GM23338 (cell line): ENCODE data around the gene AGA. TPM values are rescaled to one million over a fixed set of nuclear protein-coding genes. Genes with fewer than 3 reads are reported as not detected.

ENCODE experiments used
- ATAC-seq: fragments of 200-7000 bp; cut with Tn5 transposase; 3 replicates; pipeline ENCODE4 v1.9.1; 2020
- DNase-seq: peaks from one replicate; pipeline ENCODE4 v3.0.0-alpha.2; 2015; ENCODE audit warnings: low spot score
- H2AFZ ChIP-seq: fragments of 200-600 bp; sonication (generic); 2 replicates; pipeline ENCODE4 v1.8.0; 2016; ENCODE audit warnings: antibody characterized with exemption, mild to moderate bottlenecking, moderate library complexity
- H3F3A ChIP-seq: fragments of 200-600 bp; sonication (generic); replicated peaks from 2 replicates; pipeline ENCODE4 v1.8.0; 2017; ENCODE audit warnings: antibody characterized with exemption, mixed run types, low read depth
- H3K27ac ChIP-seq: fragments of 200-600 bp; sonication (generic); 2 replicates; pipeline ENCODE4 v1.6.1; 2016; ENCODE audit warnings: low read depth
- H3K27me3 ChIP-seq: fragments of 200-600 bp; sonication (generic); 2 replicates; pipeline ENCODE4 v1.8.0; 2016; ENCODE audit warnings: mild to moderate bottlenecking, mixed run types, moderate library complexity; ENCODE audit not compliant: insufficient read depth
- H3K36me3 ChIP-seq: fragments of 200-600 bp; sonication (generic); 2 replicates; pipeline ENCODE4 v1.8.0; 2016; ENCODE audit warnings: mild to moderate bottlenecking; ENCODE audit not compliant: insufficient read depth
- H3K4me1 ChIP-seq: fragments of 200-600 bp; sonication (generic); 2 replicates; pipeline ENCODE4 v1.8.0; 2016; ENCODE audit warnings: mild to moderate bottlenecking, moderate library complexity; ENCODE audit not compliant: insufficient read depth
- H3K4me2 ChIP-seq: fragments of 200-600 bp; sonication (generic); 2 replicates; pipeline ENCODE4 v1.7.1; 2017; ENCODE audit warnings: mixed run types
- H3K4me3 ChIP-seq: fragments of 200-600 bp; sonication (generic); 2 replicates; pipeline ENCODE4 v1.6.1; 2016; ENCODE audit warnings: mixed run types
- H3K79me2 ChIP-seq: fragments of 200-600 bp; sonication (generic); replicated peaks from 2 replicates; pipeline ENCODE4 v1.8.0; 2017; ENCODE audit warnings: mild to moderate bottlenecking; ENCODE audit not compliant: insufficient read depth
- H3K9me2 ChIP-seq: fragments of 200-600 bp; sonication (generic); 2 replicates; pipeline ENCODE4 v1.8.0; 2017; ENCODE audit not compliant: insufficient read depth
- H4K20me1 ChIP-seq: fragments of 200-600 bp; sonication (generic); replicated peaks from 2 replicates; pipeline ENCODE4 v1.8.0; 2017; ENCODE audit warnings: mild to moderate bottlenecking; ENCODE audit not compliant: insufficient read depth
- H3K27ac Mint-ChIP-seq: 2 replicates; pipeline ENCODE4 v1.8.0; 2020; ENCODE audit warnings: inconsistent platforms, mild to moderate bottlenecking, moderate library complexity, mixed read lengths
- H3K27me3 Mint-ChIP-seq: 3 replicates; pipeline ENCODE4 v1.8.0; 2022; ENCODE audit warnings: low read depth, mild to moderate bottlenecking, moderate library complexity, mixed read lengths, inconsistent platforms; ENCODE audit not compliant: insufficient read depth, poor library complexity
- H3K36me3 Mint-ChIP-seq: 3 replicates; pipeline ENCODE4 v1.8.0; 2021; ENCODE audit warnings: low read depth, mild to moderate bottlenecking, inconsistent platforms, moderate library complexity, mixed read lengths
- H3K4me1 Mint-ChIP-seq: 3 replicates; pipeline ENCODE4 v1.8.0; 2020; ENCODE audit warnings: mild to moderate bottlenecking, inconsistent platforms, mixed read lengths
- H3K4me3 Mint-ChIP-seq: 3 replicates; pipeline ENCODE4 v1.8.0; 2021; ENCODE audit warnings: moderate library complexity, mild to moderate bottlenecking, inconsistent platforms, mixed read lengths
- H3K9me3 Mint-ChIP-seq: 3 replicates; pipeline ENCODE4 v1.8.0; 2020; ENCODE audit warnings: moderate library complexity, mild to moderate bottlenecking, inconsistent platforms, mixed read lengths
- CREB1 ChIP-seq: fragments of 250-450 bp; sonication (Bioruptor Pico); IDR thresholded peaks from 2 replicates; pipeline ENCODE4 v1.5.0; 2020; ENCODE audit warnings: low read depth, mild to moderate bottlenecking, moderate library complexity
- CTCF ChIP-seq, 2 experiments: fragments of 200-600 bp in 1 of 2; sonication (generic) in 1 of 2; conservative IDR thresholded peaks; 2 replicates each; pipeline versions ENCODE4 v1.5.1 to v1.6.1; 2016 to 2017; ENCODE audit warnings: antibody characterized with exemption in 2 of 2, low read depth in 2 of 2, mild to moderate bottlenecking in 2 of 2, moderate library complexity in 1 of 2
- ETS1 ChIP-seq: IDR thresholded peaks from 2 replicates; pipeline ENCODE4 v1.6.1; 2016; ENCODE audit warnings: antibody characterized with exemption
- EZH2 ChIP-seq: fragments of 200-600 bp; sonication (generic); IDR thresholded peaks from one replicate; pipeline ENCODE4 v1.8.0; 2017; ENCODE audit warnings: antibody characterized with exemption, mild to moderate bottlenecking, low read depth; ENCODE audit not compliant: unreplicated experiment
- EZH2phosphoT487 ChIP-seq: fragments of 200-600 bp; sonication (generic); IDR thresholded peaks from one replicate; pipeline ENCODE4 v1.8.1; 2018; ENCODE audit warnings: antibody characterized with exemption; ENCODE audit not compliant: unreplicated experiment
- JUNB ChIP-seq: IDR thresholded peaks from one replicate; pipeline ENCODE4 v1.6.1; 2016; ENCODE audit warnings: antibody characterized with exemption; ENCODE audit not compliant: unreplicated experiment
- NANOG ChIP-seq: IDR thresholded peaks from 2 replicates; pipeline ENCODE4 v1.6.1; 2016; ENCODE audit warnings: antibody characterized with exemption, borderline replicate concordance
- POLR2AphosphoS5 ChIP-seq: IDR thresholded peaks from 2 replicates; pipeline ENCODE4 v1.6.1; 2016; ENCODE audit warnings: antibody characterized with exemption, low read depth
- REST ChIP-seq: IDR thresholded peaks from one replicate; pipeline ENCODE4 v1.6.1; 2018; ENCODE audit warnings: antibody characterized with exemption; ENCODE audit not compliant: unreplicated experiment
- STAT1 ChIP-seq: IDR thresholded peaks from one replicate; pipeline ENCODE4 v1.6.1; 2016; ENCODE audit warnings: antibody characterized with exemption; ENCODE audit not compliant: unreplicated experiment
- ZNF114 ChIP-seq: fragments of 250-450 bp; sonication (Bioruptor Pico); IDR thresholded peaks from 2 replicates; pipeline ENCODE4 v1.5.0; 2020; ENCODE audit warnings: mild to moderate bottlenecking, moderate library complexity
- ZNF331 ChIP-seq: fragments of 250-450 bp; sonication (Bioruptor Pico); IDR thresholded peaks from 2 replicates; pipeline ENCODE4 v1.5.0; 2020; ENCODE audit warnings: low read depth, mild to moderate bottlenecking, moderate library complexity
- ZNF462 ChIP-seq: fragments of 250-450 bp; sonication (Bioruptor Pico); IDR thresholded peaks from 2 replicates; pipeline ENCODE4 v1.5.0; 2020; ENCODE audit warnings: mild to moderate bottlenecking, moderate library complexity
- polyA plus RNA-seq: library from polyadenylated mRNA; unstranded; fragments of >200 nt; fragmentation: Nextera tagmentation; extraction: Ambion mirVana; gene quantifications from 2 replicates; pipeline ENCODE4 v1.2.1, GENCODE V29; 2016
- total RNA-seq: library from RNA; depleted of rRNA; stranded (reverse); fragments of >200 nt; shearing (Covaris generic); gene quantifications from 2 replicates; pipeline ENCODE4 v1.2.3, GENCODE V29; 2014

The AGA gene
- total and polyA plus RNA-seq, 2 experiments from 2014 or later, result 5.5 to 12.8 TPM

DNA sequence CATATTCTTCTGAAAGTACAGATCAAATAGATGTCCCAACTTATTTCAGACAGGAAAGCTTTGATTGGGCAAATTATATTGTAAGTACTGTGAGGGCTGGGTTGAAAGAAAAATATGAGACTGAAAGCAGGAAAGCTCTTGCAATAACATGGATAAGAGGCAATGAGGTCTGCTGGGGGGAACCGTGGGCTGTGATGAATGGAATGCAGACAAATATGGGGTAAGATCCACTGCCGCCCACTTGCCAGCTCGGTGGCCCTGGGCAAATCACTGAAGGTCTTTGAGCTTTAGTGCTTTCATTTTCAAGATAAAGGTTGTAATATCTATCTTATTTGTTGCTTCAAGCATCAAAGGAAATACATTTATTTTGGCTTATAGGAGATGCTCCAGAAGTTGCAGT, 51.0 kb downstream of the AGA start:
- Mint-ChIP-seq H3K4me1 (no peaks in the 10 kb centered on the region), H3K9me3 (no peaks in the 10 kb centered on the region), H3K36me3 (no peaks in the 10 kb centered on the region), H3K4me3 (no peak overlapping the region), H3K27me3 (no peaks in the 10 kb centered on the region), H3K27ac (no peak overlapping the region)
- TF ChIP-seq CTCF (conservative IDR thresholded peaks at IDR 0.05; ENCODE audit: low read depth in 2 of 2), result no peak
- TF ChIP-seq EZH2phosphoT487, result no peak
- no peak for TF ChIP-seq STAT1
- no peak for TF ChIP-seq ZNF462 (CRISPR knock-in tag)
- TF ChIP-seq JUNB, result no peak
- TF ChIP-seq EZH2, result no peak
- no peak for TF ChIP-seq ZNF114 (CRISPR knock-in tag)
- TF ChIP-seq ZNF331 (CRISPR knock-in tag), result no peak
- TF ChIP-seq ETS1, result no peak
- no peak for TF ChIP-seq NANOG
- no peak for TF ChIP-seq POLR2AphosphoS5
- no peak for TF ChIP-seq CREB1 (CRISPR knock-in tag)
- no peak for TF ChIP-seq REST
- Histone ChIP-seq H3K27me3 (no peaks in the 10 kb centered on the region), H3K36me3 (no peaks in the 10 kb centered on the region), H3K27ac (no peak overlapping the region), H3K79me2 (no peaks in the 10 kb centered on the region), H4K20me1 (no peaks in the 10 kb centered on the region), H3K4me2 (no peak overlapping the region), H2AFZ (peak overlapping the region; percentile 90), H3K4me3 (no peak overlapping the region), H3K9me2 (no peaks in the 10 kb centered on the region), H3K4me1 (no peaks in the 10 kb centered on the region), H3F3A (no peaks in the 10 kb centered on the region)
- no peak for DNase-seq
- ATAC-seq, result no peak
